ENCODE data around the gene ARHGAP40. TPM values are rescaled to one million over a fixed set of nuclear protein-coding genes. Genes with fewer than 3 reads are reported as not detected.
A peak's percentile ranks its signal among the peaks of the same experiment; 100 is the strongest.

Gene ARHGAP40
- total and polyA plus RNA-seq, 2 of the 13 experiments (the other 11 are each of a cell fraction or from before 2014, with no cell fraction given), result 0.75 to 2.1 TPM

DNA sequence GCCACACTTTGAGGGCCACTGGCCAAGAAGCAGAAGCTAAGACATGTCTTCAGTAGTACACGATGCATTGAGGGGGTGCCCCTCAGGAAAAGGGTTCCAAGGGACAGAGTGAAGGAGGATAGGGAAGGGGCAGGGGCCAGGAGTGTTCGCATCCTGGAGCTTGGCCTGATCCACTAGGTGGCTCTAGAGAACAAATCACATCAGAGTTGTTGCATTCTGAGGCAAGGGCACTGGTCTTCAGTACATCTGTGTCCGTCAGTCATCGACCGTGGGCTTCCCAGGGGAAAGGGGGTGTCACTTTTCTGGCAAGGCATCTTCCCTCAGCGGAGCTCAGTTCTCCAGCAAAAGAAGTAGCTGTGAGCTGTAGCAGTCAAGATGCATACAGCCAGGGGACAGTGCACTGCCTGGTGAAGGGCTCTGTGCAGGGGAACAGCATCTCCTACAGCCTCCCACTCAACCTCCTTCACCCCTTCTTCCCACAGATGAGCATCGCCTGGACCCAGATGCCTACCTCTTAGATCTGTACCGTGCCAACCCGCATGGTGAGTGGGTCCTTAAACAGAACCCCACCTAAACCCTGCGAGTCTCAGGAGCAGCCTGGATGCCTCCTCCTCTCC, 47.8 kb downstream of the ARHGAP40 start (continued):
- TF ChIP-seq, protein P1, sequence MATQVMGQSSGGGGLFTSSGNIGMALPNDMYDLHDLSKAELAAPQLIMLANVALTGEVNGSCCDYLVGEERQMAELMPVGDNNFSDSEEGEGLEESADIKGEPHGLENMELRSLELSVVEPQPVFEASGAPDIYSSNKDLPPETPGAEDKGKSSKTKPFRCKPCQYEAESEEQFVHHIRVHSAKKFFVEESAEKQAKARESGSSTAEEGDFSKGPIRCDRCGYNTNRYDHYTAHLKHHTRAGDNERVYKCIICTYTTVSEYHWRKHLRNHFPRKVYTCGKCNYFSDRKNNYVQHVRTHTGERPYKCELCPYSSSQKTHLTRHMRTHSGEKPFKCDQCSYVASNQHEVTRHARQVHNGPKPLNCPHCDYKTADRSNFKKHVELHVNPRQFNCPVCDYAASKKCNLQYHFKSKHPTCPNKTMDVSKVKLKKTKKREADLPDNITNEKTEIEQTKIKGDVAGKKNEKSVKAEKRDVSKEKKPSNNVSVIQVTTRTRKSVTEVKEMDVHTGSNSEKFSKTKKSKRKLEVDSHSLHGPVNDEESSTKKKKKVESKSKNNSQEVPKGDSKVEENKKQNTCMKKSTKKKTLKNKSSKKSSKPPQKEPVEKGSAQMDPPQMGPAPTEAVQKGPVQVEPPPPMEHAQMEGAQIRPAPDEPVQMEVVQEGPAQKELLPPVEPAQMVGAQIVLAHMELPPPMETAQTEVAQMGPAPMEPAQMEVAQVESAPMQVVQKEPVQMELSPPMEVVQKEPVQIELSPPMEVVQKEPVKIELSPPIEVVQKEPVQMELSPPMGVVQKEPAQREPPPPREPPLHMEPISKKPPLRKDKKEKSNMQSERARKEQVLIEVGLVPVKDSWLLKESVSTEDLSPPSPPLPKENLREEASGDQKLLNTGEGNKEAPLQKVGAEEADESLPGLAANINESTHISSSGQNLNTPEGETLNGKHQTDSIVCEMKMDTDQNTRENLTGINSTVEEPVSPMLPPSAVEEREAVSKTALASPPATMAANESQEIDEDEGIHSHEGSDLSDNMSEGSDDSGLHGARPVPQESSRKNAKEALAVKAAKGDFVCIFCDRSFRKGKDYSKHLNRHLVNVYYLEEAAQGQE (IDR thresholded peaks at IDR 0.05; ENCODE audit: borderline replicate concordance in 1 of 2, low read depth in 1 of 2, low read length in 2 of 2), result no peak
- TF ChIP-seq SP2 (CRISPR knock-in tag; IDR thresholded peaks at IDR 0.05) (no peak), HES4 (CRISPR knock-in tag; IDR thresholded peaks at IDR 0.05; ENCODE audit: borderline replicate concordance) (no peak), ZNF777 (CRISPR knock-in tag; IDR thresholded peaks at IDR 0.05) (no peak), ZNF431 (CRISPR knock-in tag; IDR thresholded peaks at IDR 0.05; ENCODE audit: borderline replicate concordance, low read depth) (no peak), MTF2 (CRISPR knock-in tag; IDR thresholded peaks at IDR 0.05; ENCODE audit: borderline replicate concordance) (no peak), ZNF577 (CRISPR knock-in tag; IDR thresholded peaks at IDR 0.05; ENCODE audit: borderline replicate concordance, low read depth) (no peak), RARA (CRISPR knock-in tag; IDR thresholded peaks at IDR 0.05) (no peak), DR1 (CRISPR knock-in tag; IDR thresholded peaks at IDR 0.05) (no peak), ZSCAN29 (CRISPR knock-in tag; conservative IDR thresholded peaks at IDR 0.05) (no peak), MAFG (CRISPR knock-in tag; IDR thresholded peaks at IDR 0.05) (no peak), MATR3 (CRISPR knock-in tag; IDR thresholded peaks at IDR 0.05) (no peak), ZSCAN12 (CRISPR knock-in tag; IDR thresholded peaks at IDR 0.05) (no peak), ZNF274 (CRISPR knock-in tag; IDR thresholded peaks at IDR 0.05) (no peak), AHR (CRISPR knock-in tag; IDR thresholded peaks at IDR 0.05) (no peak), HMG20B (CRISPR knock-in tag; conservative IDR thresholded peaks at IDR 0.05) (no peak)
- TF ChIP-seq, protein P2, sequence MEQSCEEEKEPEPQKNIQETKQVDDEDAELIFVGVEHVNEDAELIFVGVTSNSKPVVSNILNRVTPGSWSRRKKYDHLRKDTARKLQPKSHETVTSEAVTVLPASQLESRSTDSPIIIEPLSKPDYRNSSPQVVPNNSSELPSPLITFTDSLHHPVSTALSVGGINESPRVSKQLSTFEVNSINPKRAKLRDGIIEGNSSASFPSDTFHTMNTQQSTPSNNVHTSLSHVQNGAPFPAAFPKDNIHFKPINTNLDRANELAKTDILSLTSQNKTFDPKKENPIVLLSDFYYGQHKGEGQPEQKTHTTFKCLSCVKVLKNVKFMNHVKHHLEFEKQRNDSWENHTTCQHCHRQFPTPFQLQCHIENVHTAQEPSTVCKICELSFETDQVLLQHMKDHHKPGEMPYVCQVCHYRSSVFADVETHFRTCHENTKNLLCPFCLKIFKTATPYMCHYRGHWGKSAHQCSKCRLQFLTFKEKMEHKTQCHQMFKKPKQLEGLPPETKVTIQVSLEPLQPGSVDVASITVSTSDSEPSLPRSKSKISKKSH (CRISPR knock-in tag; IDR thresholded peaks at IDR 0.05; ENCODE audit: borderline replicate concordance), result peak; percentile 41; the same call in 1 of the 2 replicates
- TF ChIP-seq, protein P3, sequence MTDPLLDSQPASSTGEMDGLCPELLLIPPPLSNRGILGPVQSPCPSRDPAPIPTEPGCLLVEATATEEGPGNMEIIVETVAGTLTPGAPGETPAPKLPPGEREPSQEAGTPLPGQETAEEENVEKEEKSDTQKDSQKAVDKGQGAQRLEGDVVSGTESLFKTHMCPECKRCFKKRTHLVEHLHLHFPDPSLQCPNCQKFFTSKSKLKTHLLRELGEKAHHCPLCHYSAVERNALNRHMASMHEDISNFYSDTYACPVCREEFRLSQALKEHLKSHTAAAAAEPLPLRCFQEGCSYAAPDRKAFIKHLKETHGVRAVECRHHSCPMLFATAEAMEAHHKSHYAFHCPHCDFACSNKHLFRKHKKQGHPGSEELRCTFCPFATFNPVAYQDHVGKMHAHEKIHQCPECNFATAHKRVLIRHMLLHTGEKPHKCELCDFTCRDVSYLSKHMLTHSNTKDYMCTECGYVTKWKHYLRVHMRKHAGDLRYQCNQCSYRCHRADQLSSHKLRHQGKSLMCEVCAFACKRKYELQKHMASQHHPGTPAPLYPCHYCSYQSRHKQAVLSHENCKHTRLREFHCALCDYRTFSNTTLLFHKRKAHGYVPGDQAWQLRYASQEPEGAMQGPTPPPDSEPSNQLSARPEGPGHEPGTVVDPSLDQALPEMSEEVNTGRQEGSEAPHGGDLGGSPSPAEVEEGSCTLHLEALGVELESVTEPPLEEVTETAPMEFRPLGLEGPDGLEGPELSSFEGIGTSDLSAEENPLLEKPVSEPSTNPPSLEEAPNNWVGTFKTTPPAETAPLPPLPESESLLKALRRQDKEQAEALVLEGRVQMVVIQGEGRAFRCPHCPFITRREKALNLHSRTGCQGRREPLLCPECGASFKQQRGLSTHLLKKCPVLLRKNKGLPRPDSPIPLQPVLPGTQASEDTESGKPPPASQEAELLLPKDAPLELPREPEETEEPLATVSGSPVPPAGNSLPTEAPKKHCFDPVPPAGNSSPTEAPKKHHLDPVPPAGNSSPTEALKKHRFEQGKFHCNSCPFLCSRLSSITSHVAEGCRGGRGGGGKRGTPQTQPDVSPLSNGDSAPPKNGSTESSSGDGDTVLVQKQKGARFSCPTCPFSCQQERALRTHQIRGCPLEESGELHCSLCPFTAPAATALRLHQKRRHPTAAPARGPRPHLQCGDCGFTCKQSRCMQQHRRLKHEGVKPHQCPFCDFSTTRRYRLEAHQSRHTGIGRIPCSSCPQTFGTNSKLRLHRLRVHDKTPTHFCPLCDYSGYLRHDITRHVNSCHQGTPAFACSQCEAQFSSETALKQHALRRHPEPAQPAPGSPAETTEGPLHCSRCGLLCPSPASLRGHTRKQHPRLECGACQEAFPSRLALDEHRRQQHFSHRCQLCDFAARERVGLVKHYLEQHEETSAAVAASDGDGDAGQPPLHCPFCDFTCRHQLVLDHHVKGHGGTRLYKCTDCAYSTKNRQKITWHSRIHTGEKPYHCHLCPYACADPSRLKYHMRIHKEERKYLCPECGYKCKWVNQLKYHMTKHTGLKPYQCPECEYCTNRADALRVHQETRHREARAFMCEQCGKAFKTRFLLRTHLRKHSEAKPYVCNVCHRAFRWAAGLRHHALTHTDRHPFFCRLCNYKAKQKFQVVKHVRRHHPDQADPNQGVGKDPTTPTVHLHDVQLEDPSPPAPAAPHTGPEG (CRISPR knock-in tag; IDR thresholded peaks at IDR 0.05), result no peak
